Activated T-cell treated with anti-CD3 and anti-CD28 coated beads, Interleukin-2, amount 50 U/mL, for 4 hours (primary cell): ENCODE results near the gene EHBP1L1. TPM values are rescaled to one million over a fixed set of nuclear protein-coding genes. Genes with fewer than 3 reads are reported as not detected.

Experiments
- ATAC-seq, 2 donors: fragments of 200-7000 bp; cut with Tn5 transposase; one replicate each; pipeline ENCODE4 v1.10.0; 2021
- DNase-seq: peaks from one replicate; pipeline ENCODE4 v3.0.0-alpha.2; 2020
- H3K27me3 Mint-ChIP-seq: one replicate; pipeline ENCODE4 v1.8.0; 2021; ENCODE audit warnings: low read depth, mixed read lengths
- H3K36me3 Mint-ChIP-seq: one replicate; pipeline ENCODE4 v1.8.0; 2022; ENCODE audit warnings: mixed read lengths; ENCODE audit not compliant: insufficient read depth
- H3K4me1 Mint-ChIP-seq: one replicate; pipeline ENCODE4 v1.8.0; 2021; ENCODE audit warnings: low read depth, mixed read lengths
- H3K4me3 Mint-ChIP-seq: one replicate; pipeline ENCODE4 v1.8.0; 2021; ENCODE audit warnings: mild to moderate bottlenecking, moderate library complexity, mixed read lengths
- H3K9me3 Mint-ChIP-seq: one replicate; pipeline ENCODE4 v1.8.0; 2021; ENCODE audit warnings: mixed read lengths
- total RNA-seq, 3 donors: library from RNA; stranded (reverse); gene quantifications; one replicate each; pipeline ENCODE4 v1.2.1, GENCODE V29; 2021

EHBP1L1 gene
- total RNA-seq = 10 to 100 TPM; 59.8 to 84.9 (median 80.1) TPM

- Mint-ChIP-seq H3K36me3 (peaks cover 17% of the 10 kb centered on the region), H3K27me3 (no peaks in the 10 kb centered on the region), H3K9me3 (no peaks in the 10 kb centered on the region), H3K4me1 (peaks cover 53% of the 10 kb centered on the region), H3K4me3 (peak within 1 kb of the TSS; percentile 89)
- peak; percentile 23 to 30 for ATAC-seq
- peak; percentile 70 for DNase-seq
Observed at GRCh38 chr11:65575568-65576231, at the start of gene EHBP1L1. Gene EHBP1L1, plus strand, starts transcription at chr11:65576053. Its CDS starts 250 bp downstream, at chr11:65576303.

GRCh38 chr11:65526744-65527143, 49.1 kb upstream of the EHBP1L1 start:
- peaks cover 58% of the 10 kb centered on the region for H3K4me1 Mint-ChIP-seq
- H3K4me3 Mint-ChIP-seq = peak overlapping the region; percentile 86
- ATAC-seq (no peak), DNase-seq (no peak)
- no peaks in the 10 kb centered on the region for H3K27me3 Mint-ChIP-seq
- H3K36me3 Mint-ChIP-seq = peaks cover 14% of the 10 kb centered on the region
- H3K9me3 Mint-ChIP-seq = no peaks in the 10 kb centered on the region

DNA sequence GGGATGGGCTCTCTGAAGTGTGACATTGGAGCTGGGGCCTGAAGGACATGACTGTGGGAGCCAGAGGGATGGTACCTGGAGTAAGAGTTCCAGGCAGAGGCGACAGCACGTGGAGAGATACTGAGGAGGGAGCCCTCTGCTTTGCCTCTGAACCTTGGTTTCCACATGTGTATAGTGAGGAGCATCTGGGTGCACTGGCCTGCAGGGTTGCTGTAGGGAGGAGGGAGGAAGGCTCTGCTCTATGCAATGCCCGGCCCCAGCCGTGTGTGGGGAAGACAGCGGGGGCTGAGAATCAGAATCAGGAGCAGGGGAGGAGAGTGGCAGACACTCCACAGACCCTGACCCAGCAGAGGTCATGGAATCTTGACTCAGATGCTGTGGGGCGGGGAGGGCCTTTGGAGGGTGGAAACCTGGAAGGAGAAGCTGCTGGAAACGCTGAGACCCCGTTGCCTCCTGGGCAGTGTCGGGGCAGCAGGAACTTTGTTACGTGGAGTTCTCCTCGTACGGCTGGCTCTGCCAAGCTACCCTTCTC, 47.0 kb upstream of the EHBP1L1 start:
- H3K27me3 Mint-ChIP-seq = no peaks in the 10 kb centered on the region
- ATAC-seq = no peak
- H3K4me3 Mint-ChIP-seq = no peak overlapping the region
- H3K4me1 Mint-ChIP-seq = peaks cover 37% of the 10 kb centered on the region
- no peaks in the 10 kb centered on the region for H3K9me3 Mint-ChIP-seq
- no peak for DNase-seq
- peaks cover 15% of the 10 kb centered on the region for H3K36me3 Mint-ChIP-seq

DNA sequence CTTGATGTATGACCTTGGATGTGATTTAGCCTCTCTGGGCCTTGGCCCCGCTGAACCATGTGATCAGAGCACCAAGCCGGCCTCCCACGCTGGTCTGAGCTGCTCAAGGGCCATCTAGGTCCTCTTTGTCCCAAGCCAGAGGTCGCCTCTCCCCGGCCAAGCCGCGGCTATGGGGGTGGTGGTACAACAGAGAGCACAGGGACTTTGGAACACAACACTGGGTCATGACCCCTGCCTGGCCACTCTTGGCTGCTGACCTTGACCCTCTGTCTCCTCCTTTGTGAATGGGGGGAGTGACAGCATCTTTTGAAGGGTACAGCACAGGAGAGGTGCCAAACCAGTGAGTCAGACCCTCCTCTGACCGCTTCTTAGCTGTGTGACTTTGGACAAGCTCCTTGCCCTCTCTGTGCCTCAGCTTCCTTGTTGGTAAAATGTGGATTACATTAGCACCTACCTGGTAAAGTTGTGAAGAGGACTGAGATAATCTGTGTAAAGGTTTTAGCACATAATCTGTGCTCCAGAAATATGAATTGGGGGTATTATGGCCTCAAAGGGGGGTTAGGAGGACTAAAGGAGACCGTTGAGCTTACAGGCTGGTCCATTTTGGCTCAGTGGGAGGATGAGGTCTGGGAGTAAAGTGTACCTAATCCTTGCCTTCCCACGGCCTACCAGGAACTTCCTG, 46.2 kb upstream of the EHBP1L1 start:
- DNase-seq (no peak), ATAC-seq (no peak)
- H3K4me3 Mint-ChIP-seq = no peak overlapping the region
- no peaks in the 10 kb centered on the region for H3K27me3 Mint-ChIP-seq
- peaks cover 30% of the 10 kb centered on the region for H3K4me1 Mint-ChIP-seq
- H3K9me3 Mint-ChIP-seq = no peaks in the 10 kb centered on the region
- peaks cover 19% of the 10 kb centered on the region for H3K36me3 Mint-ChIP-seq

GRCh38 chr11:65530157-65530496, 45.7 kb upstream of the EHBP1L1 start:
- no peaks in the 10 kb centered on the region for H3K27me3 Mint-ChIP-seq
- ATAC-seq (peak; percentile 71), DNase-seq (no peak)
- peaks cover 32% of the 10 kb centered on the region for H3K4me1 Mint-ChIP-seq
- no peak overlapping the region for H3K4me3 Mint-ChIP-seq
- H3K9me3 Mint-ChIP-seq = no peaks in the 10 kb centered on the region
- H3K36me3 Mint-ChIP-seq = peaks cover 21% of the 10 kb centered on the region

GRCh38 chr11:65532388-65533064, 43.3 kb upstream of the EHBP1L1 start:
- Mint-ChIP-seq H3K9me3 (no peaks in the 10 kb centered on the region), H3K4me1 (peaks cover 14% of the 10 kb centered on the region), H3K36me3 (peaks cover 15% of the 10 kb centered on the region), H3K27me3 (no peaks in the 10 kb centered on the region), H3K4me3 (no peak overlapping the region)
- DNase-seq (no peak), ATAC-seq (no peak)

GRCh38 chr11:65535102-65535501, 40.8 kb upstream of the EHBP1L1 start:
- Mint-ChIP-seq H3K4me3 (no peak overlapping the region), H3K36me3 (peaks cover 9% of the 10 kb centered on the region), H3K27me3 (no peaks in the 10 kb centered on the region), H3K4me1 (peaks cover 4% of the 10 kb centered on the region), H3K9me3 (no peaks in the 10 kb centered on the region)
- ATAC-seq (no peak), DNase-seq (no peak)

- ATAC-seq (no peak), DNase-seq (no peak)
- Mint-ChIP-seq H3K4me1 (peaks cover 10% of the 10 kb centered on the region), H3K36me3 (peaks cover 7% of the 10 kb centered on the region), H3K27me3 (no peaks in the 10 kb centered on the region), H3K9me3 (no peaks in the 10 kb centered on the region), H3K4me3 (no peak overlapping the region)
Observed at GRCh38 chr11:65536412-65537295, 39.2 kb upstream of the EHBP1L1 start.

- no peak overlapping the region for H3K4me3 Mint-ChIP-seq
- H3K36me3 Mint-ChIP-seq = peaks cover 7% of the 10 kb centered on the region
- no peaks in the 10 kb centered on the region for H3K9me3 Mint-ChIP-seq
- peaks cover 12% of the 10 kb centered on the region for H3K4me1 Mint-ChIP-seq
- DNase-seq (no peak), ATAC-seq (no peak)
- H3K27me3 Mint-ChIP-seq = no peaks in the 10 kb centered on the region
Observed at GRCh38 chr11:65537296-65537597, 38.6 kb upstream of the EHBP1L1 start.

DNA sequence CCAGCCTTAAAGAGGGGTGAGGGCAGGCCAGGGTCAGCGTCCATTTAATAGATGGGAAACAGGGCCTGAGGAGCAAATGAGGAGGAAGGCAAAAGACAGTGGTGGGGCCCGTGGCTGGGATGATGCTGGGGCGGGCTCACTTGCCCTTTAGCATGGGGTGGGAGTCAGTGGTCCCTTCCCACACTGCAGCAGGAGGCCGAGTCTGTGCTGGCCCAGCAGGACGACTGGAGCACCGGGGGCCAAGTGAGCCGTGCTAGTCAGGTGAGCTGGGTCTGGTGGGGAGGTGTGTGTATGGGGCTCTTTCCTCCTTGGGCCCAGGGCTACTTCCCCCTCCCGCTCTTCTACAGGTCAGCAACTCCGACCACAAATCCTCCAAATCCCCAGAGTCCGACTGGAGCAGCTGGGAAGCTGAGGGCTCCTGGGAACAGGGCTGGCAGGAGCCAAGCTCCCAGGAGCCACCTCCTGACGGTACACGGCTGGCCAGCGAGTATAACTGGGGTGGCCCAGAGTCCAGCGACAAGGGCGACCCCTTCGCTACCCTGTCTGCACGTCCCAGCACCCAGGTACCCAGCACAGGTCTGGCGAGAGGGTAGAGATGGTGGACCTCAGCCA, 38.1 kb upstream of the EHBP1L1 start:
- Mint-ChIP-seq H3K4me1 (peaks cover 12% of the 10 kb centered on the region), H3K9me3 (no peaks in the 10 kb centered on the region), H3K4me3 (no peak overlapping the region), H3K27me3 (no peaks in the 10 kb centered on the region), H3K36me3 (peaks cover 8% of the 10 kb centered on the region)
- no peak for DNase-seq
- no peak for ATAC-seq

DNA sequence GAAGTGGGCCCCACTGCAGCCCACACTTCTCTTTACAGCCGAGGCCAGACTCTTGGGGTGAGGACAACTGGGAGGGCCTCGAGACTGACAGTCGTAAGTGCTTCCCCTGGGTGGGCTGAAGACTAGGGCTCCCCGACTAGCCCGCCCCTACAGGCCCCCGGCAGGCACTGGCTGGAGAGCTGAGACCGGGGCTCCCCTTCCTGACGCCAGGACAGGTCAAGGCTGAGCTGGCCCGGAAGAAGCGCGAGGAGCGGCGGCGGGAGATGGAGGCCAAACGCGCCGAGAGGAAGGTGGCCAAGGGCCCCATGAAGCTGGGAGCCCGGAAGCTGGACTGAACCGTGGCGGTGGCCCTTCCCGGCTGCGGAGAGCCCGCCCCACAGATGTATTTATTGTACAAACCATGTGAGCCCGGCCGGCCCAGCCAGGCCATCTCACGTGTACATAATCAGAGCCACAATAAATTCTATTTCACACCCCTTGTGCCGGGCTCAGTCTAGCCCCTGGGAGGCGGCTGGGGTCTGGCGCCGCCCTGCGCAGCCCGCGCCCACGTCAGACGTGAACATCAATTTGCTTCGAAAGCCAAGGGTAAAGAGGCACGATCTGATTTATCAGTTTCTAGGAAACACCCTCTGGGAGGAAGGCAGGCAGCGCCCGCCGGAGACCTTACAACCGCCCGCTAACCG, 37.5 kb upstream of the EHBP1L1 start:
- H3K4me3 Mint-ChIP-seq = peak overlapping the region; percentile 56

DNA sequence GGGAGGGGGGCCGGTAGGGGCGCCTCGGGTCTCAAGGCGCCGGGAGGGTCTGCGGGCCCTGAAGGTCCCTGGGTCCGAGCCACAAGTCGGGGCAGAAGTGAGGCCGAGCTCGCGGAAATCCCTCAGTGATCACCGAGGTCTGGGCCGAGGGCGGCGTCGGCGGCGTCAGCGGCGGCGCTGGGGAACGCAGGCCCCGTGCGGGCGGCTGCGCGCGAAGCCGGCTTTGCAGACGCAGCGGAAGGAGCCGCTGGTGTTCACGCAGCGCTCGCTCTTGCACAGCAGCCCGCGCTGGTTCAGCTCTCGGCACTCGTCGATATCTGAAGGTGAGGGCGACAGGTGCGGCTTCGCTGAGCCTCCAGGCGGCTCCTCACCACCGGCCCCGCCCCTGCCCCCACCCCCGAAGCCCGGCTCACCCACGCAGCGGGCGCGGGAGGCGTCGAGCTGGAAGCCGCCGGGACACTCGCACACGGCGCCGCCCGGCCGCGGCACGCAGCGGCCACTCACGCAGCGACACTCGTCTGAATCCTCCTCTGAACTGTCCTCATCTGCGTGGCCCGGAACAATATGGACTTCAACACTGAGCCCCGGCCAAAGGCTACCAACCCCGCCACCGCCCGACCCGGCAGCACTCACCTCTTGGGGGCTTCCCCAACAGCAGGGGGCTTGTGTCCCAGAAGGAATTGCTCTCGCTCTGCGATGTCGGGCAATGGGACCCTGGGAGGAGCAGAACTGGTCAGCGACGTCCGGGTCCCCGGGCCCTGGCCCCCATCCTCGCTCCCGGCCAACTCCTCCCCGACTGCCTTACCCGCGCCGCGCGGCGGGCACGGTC, 36.7 kb upstream of the EHBP1L1 start:
- ATAC-seq (no peak), DNase-seq (no peak)
- H3K4me3 Mint-ChIP-seq = no peak overlapping the region

More for the DNA sequence above, 37.5 kb upstream of the EHBP1L1 start:
- Mint-ChIP-seq H3K9me3 (no peaks in the 10 kb centered on the region), H3K36me3 (peaks cover 7% of the 10 kb centered on the region), H3K4me1 (peaks cover 12% of the 10 kb centered on the region), H3K27me3 (no peaks in the 10 kb centered on the region)
- ATAC-seq (no peak), DNase-seq (no peak)

More for the DNA sequence above, 36.7 kb upstream of the EHBP1L1 start:
- Mint-ChIP-seq H3K27me3 (no peaks in the 10 kb centered on the region), H3K36me3 (peaks cover 7% of the 10 kb centered on the region), H3K9me3 (no peaks in the 10 kb centered on the region), H3K4me1 (peaks cover 14% of the 10 kb centered on the region)
